GM19238 (cell line): Measurements from ENCODE around the gene CKAP4.
"Not testable (repeated sequence)": the region's sequence is repeated elsewhere in the genome, so short reads cannot be mapped to it uniquely, and the experiment has no call there.

ENCODE experiments used
- DNase-seq: peaks from one replicate; pipeline ENCODE4 v3.0.0; 2011; ENCODE audit warnings: low spot score; ENCODE audit not compliant: insufficient read length

CKAP4 gene

GRCh38 chr12:106247674-106248311 lies at the start of gene CKAP4:
Gene CKAP4 (minus strand): TSS chr12:106248020. CDS start chr12:106247851, 169 bp downstream.
- peak; percentile 74 for DNase-seq

GRCh38 chr12:106297075-106297474 lies 49.3 kb upstream of the CKAP4 start:
- no peak for DNase-seq

GRCh38 chr12:106296179-106296877 lies 48.5 kb upstream of the CKAP4 start:
- DNase-seq = no peak

- no peak for DNase-seq
These were observed 44.5 kb upstream of the CKAP4 start for GRCh38 chr12:106292339-106292738.

GRCh38 chr12:106291342-106291741 lies 43.5 kb upstream of the CKAP4 start:
- DNase-seq = no peak

- no peak for DNase-seq
These were observed 42.8 kb upstream of the CKAP4 start for GRCh38 chr12:106290666-106291065.

- DNase-seq = no peak
These were observed 41.4 kb upstream of the CKAP4 start for GRCh38 chr12:106289196-106289681.

- no peak for DNase-seq
These were observed 40.8 kb upstream of the CKAP4 start for GRCh38 chr12:106288494-106289195.

- no peak for DNase-seq
These were observed 40.3 kb upstream of the CKAP4 start for GRCh38 chr12:106288101-106288493.

GRCh38 chr12:106287364-106287763 lies 39.5 kb upstream of the CKAP4 start:
- no peak for DNase-seq

GRCh38 chr12:106286576-106287162 lies 38.8 kb upstream of the CKAP4 start:
- DNase-seq = not testable (repeated sequence)

GRCh38 chr12:106285982-106286381 lies 38.2 kb upstream of the CKAP4 start:
- DNase-seq = no peak

- DNase-seq = no peak
These were observed 36.7 kb upstream of the CKAP4 start for GRCh38 chr12:106284358-106285105.

GRCh38 chr12:106282457-106283097 lies 34.8 kb upstream of the CKAP4 start:
- DNase-seq = peak; percentile 29

GRCh38 chr12:106281804-106282203 lies 34.0 kb upstream of the CKAP4 start:
- DNase-seq = no peak

GRCh38 chr12:106281056-106281782 lies 33.4 kb upstream of the CKAP4 start:
- DNase-seq = no peak

- DNase-seq = no peak
These were observed 32.3 kb upstream of the CKAP4 start for GRCh38 chr12:106280106-106280505.

- no peak for DNase-seq
These were observed 28.4 kb upstream of the CKAP4 start for GRCh38 chr12:106276032-106276740.

GRCh38 chr12:106275458-106275857 lies 27.6 kb upstream of the CKAP4 start:
- DNase-seq = no peak
